Lower leg skin (tissue), 4 donors: ENCODE measurements around the gene IQSEC3. TPM values are rescaled to one million over a fixed set of nuclear protein-coding genes. Genes with fewer than 3 reads are reported as not detected.

Source experiments
- DNase-seq, 2 donors: peaks; one replicate each; pipeline ENCODE4 v3.0.0-alpha.2; 2019; ENCODE audit warnings: low spot score in 2 of 2
- H3K4me3 ChIP-seq: fragments of 200-600 bp; sonication (generic); 2 replicates; pipeline ENCODE4 v1.5.1; 2017; ENCODE audit warnings: mild to moderate bottlenecking, low read depth; ENCODE audit not compliant: poor library complexity, severe bottlenecking
- POLR2A ChIP-seq, 2 donors: fragments of 450-650 bp; IDR thresholded peaks; one replicate each; pipeline ENCODE4 v1.6.1; 2016 to 2017; ENCODE audit warnings: antibody characterized with exemption in 2 of 2, mild to moderate bottlenecking in 1 of 2, moderate library complexity in 1 of 2
- WGBS, 2 donors: methylation state at CpG; one replicate each; pipeline ENCODE4 v1.1.5; 2018; 5-methylcytosine and 5-hydroxymethylcytosine counted together
- intact Hi-C: fragments of 100-400 bp; cut with DNase I; formaldehyde crosslinking; loops from one replicate; pipeline ENCODE4 v1.15.0; 2023; ENCODE audit warnings: low total_unique reads
- total RNA-seq, 4 donors: library from RNA; depleted of rRNA; stranded (reverse); fragments of >200 nt; gene quantifications; one replicate each; pipeline ENCODE4 v1.1.0, GENCODE V29; 2016
- TF ChIP-seq, protein P1 (sequence below), 3 donors: fragments of 450-650 bp; IDR thresholded peaks; one replicate each; pipeline ENCODE4 v1.5.1; 2016; ENCODE audit warnings: antibody characterized with exemption in 3 of 3, mild to moderate bottlenecking in 3 of 3, moderate library complexity in 2 of 3

Gene IQSEC3
- total RNA-seq, 4 donors from 2014 or later: 0.04 to 0.10 (median 0.05) TPM; not detected in 1

DNA sequence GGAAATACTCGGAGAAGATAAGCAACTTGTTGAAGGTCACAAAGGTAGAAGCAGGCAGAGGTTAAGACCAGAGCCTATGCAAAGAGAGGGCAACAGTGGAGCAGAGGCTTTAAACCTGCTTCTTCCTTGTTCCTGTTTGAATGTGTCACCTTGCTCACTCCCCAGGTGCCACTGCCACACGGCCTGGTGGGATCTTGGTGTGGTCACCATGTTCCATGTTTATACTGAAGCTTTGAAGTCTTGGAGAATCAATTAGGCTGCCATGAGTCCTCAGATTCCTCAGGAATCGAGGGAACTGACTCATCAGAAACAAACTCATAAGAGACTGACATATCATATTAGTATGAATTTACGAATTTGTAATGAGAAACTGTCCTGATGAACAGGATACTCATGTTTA, 46.8 kb downstream of the IQSEC3 start:
- TF ChIP-seq POLR2A (IDR thresholded peaks at IDR 0.05): no peak
- TF ChIP-seq, protein P1, sequence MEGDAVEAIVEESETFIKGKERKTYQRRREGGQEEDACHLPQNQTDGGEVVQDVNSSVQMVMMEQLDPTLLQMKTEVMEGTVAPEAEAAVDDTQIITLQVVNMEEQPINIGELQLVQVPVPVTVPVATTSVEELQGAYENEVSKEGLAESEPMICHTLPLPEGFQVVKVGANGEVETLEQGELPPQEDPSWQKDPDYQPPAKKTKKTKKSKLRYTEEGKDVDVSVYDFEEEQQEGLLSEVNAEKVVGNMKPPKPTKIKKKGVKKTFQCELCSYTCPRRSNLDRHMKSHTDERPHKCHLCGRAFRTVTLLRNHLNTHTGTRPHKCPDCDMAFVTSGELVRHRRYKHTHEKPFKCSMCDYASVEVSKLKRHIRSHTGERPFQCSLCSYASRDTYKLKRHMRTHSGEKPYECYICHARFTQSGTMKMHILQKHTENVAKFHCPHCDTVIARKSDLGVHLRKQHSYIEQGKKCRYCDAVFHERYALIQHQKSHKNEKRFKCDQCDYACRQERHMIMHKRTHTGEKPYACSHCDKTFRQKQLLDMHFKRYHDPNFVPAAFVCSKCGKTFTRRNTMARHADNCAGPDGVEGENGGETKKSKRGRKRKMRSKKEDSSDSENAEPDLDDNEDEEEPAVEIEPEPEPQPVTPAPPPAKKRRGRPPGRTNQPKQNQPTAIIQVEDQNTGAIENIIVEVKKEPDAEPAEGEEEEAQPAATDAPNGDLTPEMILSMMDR (IDR thresholded peaks at IDR 0.05): no peak
- no peak overlapping the region for H3K4me3 ChIP-seq
- 80 to 89% methylated on average over 4 of the region's 4 CpGs for WGBS, 2 donors
- no peak for DNase-seq
- intact Hi-C loops: no loop called here

DNA sequence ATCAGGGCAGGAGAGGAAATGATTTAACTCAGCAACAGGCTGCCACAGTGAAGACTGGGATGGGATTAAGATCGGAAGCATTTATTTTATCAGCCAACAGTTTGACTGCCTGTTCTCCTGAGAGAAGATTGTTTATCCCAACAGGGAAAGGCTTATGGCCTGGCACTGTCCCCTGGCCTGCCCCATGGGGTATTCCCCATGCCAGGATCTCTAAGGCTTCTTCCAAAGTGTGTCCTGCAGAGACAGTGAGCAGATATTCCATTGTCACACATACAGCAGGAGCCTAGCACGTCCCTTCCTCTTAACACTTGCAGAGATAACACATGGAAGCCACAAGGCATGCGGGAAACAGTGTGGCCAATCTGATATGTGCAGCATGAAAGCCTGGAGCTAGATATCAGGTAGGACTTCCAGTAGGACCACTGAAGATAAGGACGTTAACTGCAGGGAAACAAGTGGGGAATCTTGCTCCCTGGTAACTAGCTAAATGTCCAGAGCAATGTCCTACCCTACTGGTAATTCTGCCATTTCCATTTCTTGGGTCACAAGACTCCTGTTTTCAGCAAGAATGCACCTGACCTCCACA, 48.2 kb downstream of the IQSEC3 start:
- DNase-seq: no peak
- no peak for TF ChIP-seq POLR2A (IDR thresholded peaks at IDR 0.05)
- TF ChIP-seq, protein P1 (IDR thresholded peaks at IDR 0.05): no peak
- intact Hi-C loops: no loop called here
- WGBS, 2 donors: 78 to 80% methylated on average over 4 of the region's 4 CpGs
- no peak overlapping the region for H3K4me3 ChIP-seq

DNA sequence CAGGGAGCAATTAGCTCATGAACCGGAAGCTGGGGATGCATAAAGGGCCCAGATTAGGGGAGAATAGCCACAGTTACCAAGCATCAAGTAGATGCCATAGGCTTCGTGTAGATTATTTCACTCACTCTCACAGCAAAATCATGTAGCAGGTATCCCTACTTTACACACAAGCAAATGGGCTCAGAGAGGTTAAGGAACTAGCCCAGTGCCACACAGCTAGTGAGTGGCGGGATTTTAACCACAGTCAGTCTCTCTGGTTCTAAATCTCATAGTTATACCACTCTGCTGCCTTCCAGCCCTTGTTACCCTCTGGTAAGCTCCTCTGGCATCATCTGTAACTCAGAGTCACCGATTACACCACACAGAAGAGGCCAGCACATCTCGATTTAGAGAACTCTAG, 49.0 kb downstream of the IQSEC3 start:
- WGBS, 2 donors: 79 to 83% methylated on average over 5 of the region's 5 CpGs
- TF ChIP-seq, protein P1 (IDR thresholded peaks at IDR 0.05): no peak
- TF ChIP-seq POLR2A (IDR thresholded peaks at IDR 0.05): no peak
- no peak for DNase-seq
- H3K4me3 ChIP-seq: no peak overlapping the region
- intact Hi-C loops: no loop called here

DNA sequence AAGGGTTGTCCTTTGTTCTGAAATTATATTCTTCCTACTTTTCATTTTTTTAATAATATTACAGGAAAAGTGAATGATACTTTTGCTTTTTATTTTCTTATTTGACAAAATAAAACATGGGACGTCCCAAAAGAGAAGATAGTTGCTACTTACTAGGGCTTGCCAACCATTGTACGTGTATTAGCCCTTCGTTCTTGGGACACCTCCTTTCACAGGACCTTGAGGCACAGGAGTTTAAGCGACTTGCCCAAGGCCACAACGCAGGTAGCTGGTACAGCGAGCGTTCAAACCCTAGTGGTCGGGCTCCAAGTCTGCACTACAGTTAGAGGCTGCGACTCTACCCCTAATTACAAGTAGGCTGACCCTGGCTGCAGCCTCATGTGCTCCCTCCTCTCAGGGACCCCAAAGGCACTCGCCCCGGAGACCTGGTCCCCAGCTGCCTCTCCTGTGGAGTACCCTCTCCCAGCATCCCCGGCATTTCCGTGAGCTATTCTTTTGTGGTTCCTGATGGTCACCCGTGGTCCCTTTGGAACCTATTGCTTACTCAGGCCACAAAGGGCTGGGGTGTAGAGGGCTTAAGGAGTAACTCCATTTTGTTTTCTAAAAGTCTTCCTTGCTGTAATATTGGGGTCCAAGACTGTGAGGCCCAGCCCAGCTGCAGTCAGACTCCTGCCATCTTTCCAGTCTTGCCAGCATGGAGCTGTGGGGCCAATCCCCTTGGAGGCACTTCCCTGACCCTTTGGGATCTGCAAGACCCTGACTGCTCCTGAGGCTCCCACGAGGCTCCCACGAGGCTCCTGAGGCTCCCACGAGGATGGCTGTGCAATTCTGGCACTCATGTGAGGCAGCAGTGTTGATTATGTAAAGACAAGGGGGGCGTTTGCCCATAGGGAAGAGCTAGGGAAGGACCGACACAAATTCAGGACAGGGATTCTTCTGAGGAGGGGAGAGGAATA, 49.7 kb downstream of the IQSEC3 start:
- no peak overlapping the region for H3K4me3 ChIP-seq
- 78 to 83% methylated on average over 19 of the region's 19 CpGs for WGBS, 2 donors
- DNase-seq: no peak
- TF ChIP-seq, protein P1 (IDR thresholded peaks at IDR 0.05): no peak
- no peak for TF ChIP-seq POLR2A (IDR thresholded peaks at IDR 0.05)
- intact Hi-C loops: no loop called here

DNA sequence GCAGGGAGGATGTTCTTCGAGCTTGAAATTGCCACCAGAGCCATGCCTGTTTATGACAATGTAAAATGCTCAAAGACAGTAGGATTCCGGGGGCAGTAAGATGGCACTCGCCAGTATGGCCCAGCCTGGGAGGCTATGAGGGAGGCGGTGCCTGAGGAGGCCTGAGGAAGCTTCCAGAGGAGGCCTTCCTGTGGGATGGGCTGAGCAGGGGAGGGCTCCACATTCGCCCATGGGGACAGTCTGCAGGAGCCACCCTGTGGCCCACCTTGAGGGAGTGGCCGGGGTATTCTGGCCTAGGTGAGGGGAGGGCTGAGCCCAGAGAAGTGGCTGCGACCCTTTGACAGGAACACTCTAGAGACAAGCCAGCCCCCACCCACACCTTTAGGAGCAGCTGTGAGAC, 50.7 kb downstream of the IQSEC3 start:
- 87 to 91% methylated on average over 7 of the region's 7 CpGs for WGBS, 2 donors
- intact Hi-C loops: no loop called here

More for the DNA sequence above, 50.7 kb downstream of the IQSEC3 start:
- no peak for DNase-seq
- H3K4me3 ChIP-seq: no peak overlapping the region
- TF ChIP-seq, protein P1 (IDR thresholded peaks at IDR 0.05): no peak
- no peak for TF ChIP-seq POLR2A (IDR thresholded peaks at IDR 0.05)
